Astrocyte (in vitro differentiated cells and primary cell): Measurements from ENCODE around the gene ACD.

Experiments
- CTCF ChIP-seq: IDR thresholded peaks from 2 replicates; pipeline ENCODE4 v1.5.1; 2011; ENCODE audit warnings: low read depth, mild to moderate bottlenecking, inconsistent platforms, low read length, moderate library complexity; ENCODE audit not compliant: insufficient read depth
- EZH2 ChIP-seq: IDR thresholded peaks from 2 replicates; pipeline ENCODE4 v1.6.1; 2012; ENCODE audit warnings: mild to moderate bottlenecking, low read length, inconsistent platforms; ENCODE audit not compliant: insufficient read depth

- TF ChIP-seq CTCF, result no peak
- TF ChIP-seq EZH2, result no peak
Measured at GRCh38 chr16:67637625-67638024, 22.4 kb downstream of the ACD start.
